Neural crest cell (in vitro differentiated cells): ENCODE data around the gene RNF17. TPM values are rescaled to one million over a fixed set of nuclear protein-coding genes. Genes with fewer than 3 reads are reported as not detected.

Experiments used
- DNase-seq: peaks from one replicate; pipeline ENCODE4 v3.0.0; 2021; ENCODE audit warnings: low read depth, mixed read lengths, low spot score
- H3K27ac Mint-ChIP-seq: one replicate; pipeline ENCODE4 v1.8.0; 2021; ENCODE audit warnings: mild to moderate bottlenecking, mixed read lengths; ENCODE audit not compliant: unreplicated experiment
- H3K27me3 Mint-ChIP-seq: 2 replicates; pipeline ENCODE4 v1.8.0; 2021; ENCODE audit warnings: low read depth, mild to moderate bottlenecking, mixed read lengths
- H3K36me3 Mint-ChIP-seq: 2 replicates; pipeline ENCODE4 v1.8.0; 2021; ENCODE audit warnings: low read depth, mild to moderate bottlenecking, mixed read lengths
- H3K4me1 Mint-ChIP-seq: 2 replicates; pipeline ENCODE4 v1.8.0; 2021; ENCODE audit warnings: mixed read lengths
- H3K4me3 Mint-ChIP-seq: one replicate; pipeline ENCODE4 v1.8.0; 2021; ENCODE audit warnings: mild to moderate bottlenecking, mixed read lengths
- H3K9me3 Mint-ChIP-seq: 2 replicates; pipeline ENCODE4 v1.8.0; 2021; ENCODE audit warnings: mixed read lengths
- CTCF ChIP-seq: fragments of 200-600 bp; sonication (generic); conservative IDR thresholded peaks from 2 replicates; pipeline ENCODE4 v1.5.0; 2021; ENCODE audit warnings: antibody characterized with exemption, mild to moderate bottlenecking
- total RNA-seq: library from RNA; stranded (reverse); gene quantifications from 2 replicates; pipeline ENCODE4 v1.2.1, GENCODE V29; 2021

The RNF17 gene
- total RNA-seq, 1 donor from 2014 or later, result not detected

- no peaks in the 10 kb centered on the region for H3K36me3 Mint-ChIP-seq
- peaks cover 61% of the 10 kb centered on the region for H3K27me3 Mint-ChIP-seq
- H3K4me1 Mint-ChIP-seq, result peaks cover 12% of the 10 kb centered on the region
- DNase-seq, result no peak
- no peak overlapping the region for H3K4me3 Mint-ChIP-seq
- H3K27ac Mint-ChIP-seq, result no peak overlapping the region
- no peaks in the 10 kb centered on the region for H3K9me3 Mint-ChIP-seq
- no peak for TF ChIP-seq CTCF
Measured at GRCh38 chr13:24744247-24744646, 19.7 kb upstream of the RNF17 start.

- Mint-ChIP-seq H3K4me1 (peaks cover 12% of the 10 kb centered on the region), H3K27ac (no peak overlapping the region), H3K36me3 (no peaks in the 10 kb centered on the region), H3K4me3 (no peak overlapping the region), H3K27me3 (peaks cover 73% of the 10 kb centered on the region), H3K9me3 (no peaks in the 10 kb centered on the region)
- TF ChIP-seq CTCF, result no peak
- DNase-seq, result no peak
Measured at GRCh38 chr13:24745516-24745860, 18.5 kb upstream of the RNF17 start.

- Mint-ChIP-seq H3K27me3 (peaks cover 78% of the 10 kb centered on the region), H3K9me3 (no peaks in the 10 kb centered on the region), H3K27ac (no peak overlapping the region), H3K4me1 (peaks cover 12% of the 10 kb centered on the region), H3K4me3 (no peak overlapping the region), H3K36me3 (no peaks in the 10 kb centered on the region)
- no peak for DNase-seq
- TF ChIP-seq CTCF, result no peak
Measured at GRCh38 chr13:24745861-24746617, 17.9 kb upstream of the RNF17 start.

- Mint-ChIP-seq H3K36me3 (no peaks in the 10 kb centered on the region), H3K27ac (no peak overlapping the region), H3K27me3 (peaks cover 84% of the 10 kb centered on the region), H3K4me1 (peaks cover 12% of the 10 kb centered on the region), H3K9me3 (no peaks in the 10 kb centered on the region), H3K4me3 (peak overlapping the region; percentile 85)
- peak; percentile 47 for DNase-seq
- peak; percentile 48 for TF ChIP-seq CTCF
Measured at GRCh38 chr13:24746618-24747247, 17.2 kb upstream of the RNF17 start.

- Mint-ChIP-seq H3K4me1 (peaks cover 12% of the 10 kb centered on the region), H3K4me3 (peak overlapping the region; percentile 85), H3K27me3 (peaks cover 88% of the 10 kb centered on the region), H3K27ac (no peak overlapping the region), H3K36me3 (no peaks in the 10 kb centered on the region), H3K9me3 (no peaks in the 10 kb centered on the region)
- TF ChIP-seq CTCF, result no peak
- no peak for DNase-seq
Measured at GRCh38 chr13:24747248-24748060, 16.5 kb upstream of the RNF17 start.
